GM18502 (cell line): ENCODE data around the gene RBX1.
"Not testable (repeated sequence)": the region's sequence is repeated elsewhere in the genome, so short reads cannot be mapped to it uniquely, and the experiment has no call there.

Experiments used
- ATAC-seq: cut with Tn5 transposase; IDR thresholded peaks from one replicate; pipeline ENCODE4 v1.9.1; 2021; ENCODE audit warnings: mild to moderate bottlenecking; ENCODE audit not compliant: unreplicated experiment, poor library complexity

The RBX1 gene

DNA sequence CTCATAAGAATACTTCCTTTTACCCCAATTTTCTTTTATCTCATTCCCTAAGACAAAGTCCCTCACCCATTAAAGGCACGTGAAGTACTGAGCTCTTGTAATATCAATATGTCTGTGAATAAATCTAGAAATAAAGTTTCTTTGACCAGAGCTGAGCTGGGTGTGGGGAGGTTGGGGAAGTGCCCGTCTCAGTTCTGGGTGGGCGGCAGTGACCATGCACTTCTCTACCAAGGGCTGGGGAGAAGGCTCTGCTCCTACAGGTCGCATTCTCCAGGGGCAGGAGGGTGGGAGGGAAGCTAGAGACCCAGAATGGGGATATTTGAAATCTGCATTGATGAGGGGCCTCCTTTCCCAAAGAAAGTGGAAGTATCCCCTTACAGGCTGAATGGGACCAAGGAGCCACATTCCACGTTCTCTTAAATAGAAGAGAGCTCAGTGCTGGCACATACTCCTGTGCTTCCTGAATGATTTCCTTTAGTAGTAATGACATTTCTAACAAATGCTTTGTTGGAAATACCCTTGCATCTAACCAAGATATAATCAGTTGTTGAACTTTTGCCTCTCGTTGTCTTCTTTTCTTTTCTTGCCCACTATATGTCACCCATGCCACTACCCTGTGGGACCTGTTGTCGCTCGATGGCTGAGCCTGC lies 16.1 kb downstream of the RBX1 start:
- no peak for ATAC-seq

DNA sequence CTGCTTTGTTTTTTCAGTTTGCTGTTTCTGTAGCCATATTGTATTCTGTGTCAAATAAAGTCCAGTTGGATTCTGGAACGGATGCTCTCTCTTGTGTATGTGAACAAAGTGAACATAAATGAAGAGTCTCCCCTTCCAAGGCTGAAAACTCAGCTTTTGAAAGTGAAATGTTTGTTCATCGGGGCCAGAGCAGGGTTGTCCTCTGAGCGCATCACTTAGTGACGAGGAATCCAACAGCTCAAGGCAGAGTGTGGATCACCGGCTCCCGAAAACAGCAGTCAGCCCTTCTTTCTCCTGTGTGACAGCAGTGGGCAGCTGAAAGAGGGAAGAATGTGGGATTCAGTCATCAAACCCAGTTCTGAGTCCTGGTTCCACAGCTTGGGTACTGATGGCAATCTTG lies 21.4 kb downstream of the RBX1 start:
- ATAC-seq, result no peak

DNA sequence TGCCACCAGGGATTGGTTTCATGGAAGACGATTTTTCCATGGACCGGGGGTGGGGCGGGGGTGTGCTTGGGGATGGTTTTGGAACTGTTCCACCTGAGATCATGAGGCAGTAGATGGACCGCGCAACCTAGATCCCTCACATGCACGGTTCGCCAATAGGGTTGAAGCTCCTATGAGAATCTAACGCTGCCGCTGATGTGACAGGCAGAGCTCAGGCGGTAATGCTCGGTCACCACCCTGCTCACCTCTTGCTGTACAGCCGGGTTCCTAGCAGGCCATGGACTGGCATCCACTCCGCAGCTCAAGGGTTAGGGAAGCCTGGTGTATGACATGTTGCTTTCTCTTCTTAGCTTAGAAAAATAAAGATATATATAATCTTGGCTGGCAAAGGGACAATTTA lies 22.0 kb downstream of the RBX1 start:
- no peak for ATAC-seq

DNA sequence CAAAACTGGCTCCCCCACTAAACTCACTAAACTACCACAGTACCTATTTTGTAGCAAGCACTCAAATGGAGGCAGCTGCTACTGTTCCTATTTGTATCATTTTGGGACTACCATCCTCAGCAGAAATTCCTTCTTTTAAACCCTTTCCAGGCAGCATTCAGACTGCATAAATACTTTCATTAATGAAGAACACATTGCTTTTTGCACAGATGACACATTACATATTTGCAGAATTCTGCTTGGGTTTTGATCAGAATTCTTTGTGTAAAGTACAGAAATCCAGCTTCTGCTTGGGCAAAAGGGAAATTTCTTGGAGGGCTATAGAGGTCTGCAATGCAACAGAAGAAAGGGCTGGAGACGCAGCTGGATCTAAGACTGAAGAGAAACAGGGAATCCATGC lies 24.2 kb downstream of the RBX1 start:
- ATAC-seq, result no peak

DNA sequence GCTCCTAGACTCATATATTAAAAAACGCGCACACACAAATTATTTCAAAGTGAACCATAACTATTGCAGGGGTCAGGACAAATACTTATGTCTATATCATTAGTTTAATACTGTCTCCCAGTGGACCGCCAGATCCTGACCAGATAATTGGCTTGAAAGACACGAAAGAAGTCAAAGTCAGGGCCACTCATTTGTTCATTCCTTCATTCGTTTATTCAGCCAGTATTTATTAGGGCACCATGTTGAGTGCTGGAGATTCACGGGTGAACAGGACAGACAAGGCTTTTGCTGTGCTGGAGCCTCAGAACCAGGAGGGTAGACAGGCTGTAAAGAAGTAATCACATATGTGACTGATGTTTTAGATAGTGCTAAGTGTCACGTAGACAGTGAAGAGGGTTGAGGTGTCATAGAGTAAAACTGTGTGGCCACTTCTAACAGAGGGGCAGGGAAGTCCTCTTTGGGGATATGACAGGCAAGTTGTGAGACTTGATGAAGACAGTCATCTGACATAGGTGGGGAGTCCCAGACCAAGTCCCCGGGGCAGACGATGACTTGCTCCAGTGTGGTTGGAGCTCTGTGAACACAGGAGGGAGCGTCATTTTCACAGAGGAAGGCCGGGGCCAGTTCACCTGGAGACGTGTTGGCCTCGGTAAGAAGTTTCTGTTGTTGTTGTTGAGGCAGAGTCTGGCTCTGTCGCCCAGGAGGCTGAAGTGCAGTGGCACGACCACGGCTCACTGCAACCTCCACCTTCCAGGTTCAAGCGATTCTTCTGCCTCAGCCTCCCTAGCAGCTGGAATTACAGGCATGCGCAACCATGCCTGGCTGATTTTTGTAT lies 25.9 kb downstream of the RBX1 start:
- no peak for ATAC-seq

DNA sequence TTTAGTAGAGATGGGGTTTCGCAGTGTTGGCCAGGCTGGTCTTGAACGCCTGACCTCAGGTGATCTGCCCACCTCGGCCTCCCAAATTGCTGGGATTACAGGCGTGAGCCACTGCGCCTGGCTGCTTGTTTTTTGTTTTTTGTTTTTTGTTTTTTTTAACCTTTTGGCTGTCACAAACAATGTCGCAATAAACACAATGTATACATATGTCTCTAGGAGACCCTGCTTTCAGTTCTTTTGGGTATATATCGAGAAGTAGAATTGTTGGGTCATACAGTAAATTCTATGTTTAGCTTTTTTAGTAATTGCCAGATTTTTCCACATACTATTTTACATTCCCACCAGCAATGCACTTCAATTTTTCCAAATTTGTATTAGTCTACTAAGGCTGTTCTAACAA lies 28.0 kb downstream of the RBX1 start:
- no peak for ATAC-seq

DNA sequence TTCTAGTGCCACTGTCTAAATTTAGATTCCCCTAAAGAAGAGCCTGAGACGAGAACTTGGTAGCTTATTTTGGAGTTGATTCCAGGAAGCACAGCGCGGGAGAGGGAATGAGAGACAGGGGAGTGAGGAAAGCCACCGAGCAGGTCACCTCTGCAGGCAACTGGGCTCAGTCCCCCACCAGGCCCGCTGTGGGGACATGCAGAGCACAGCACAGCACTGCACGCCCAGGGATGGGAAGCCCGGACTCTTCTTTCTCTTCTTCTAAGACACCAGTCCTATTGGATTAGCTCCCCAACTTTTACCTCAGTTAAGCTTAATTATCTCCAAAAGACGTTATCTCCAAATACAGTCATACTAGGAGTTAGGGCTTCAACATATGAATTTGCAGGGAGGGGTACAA lies 28.7 kb downstream of the RBX1 start:
- ATAC-seq, result no peak

DNA sequence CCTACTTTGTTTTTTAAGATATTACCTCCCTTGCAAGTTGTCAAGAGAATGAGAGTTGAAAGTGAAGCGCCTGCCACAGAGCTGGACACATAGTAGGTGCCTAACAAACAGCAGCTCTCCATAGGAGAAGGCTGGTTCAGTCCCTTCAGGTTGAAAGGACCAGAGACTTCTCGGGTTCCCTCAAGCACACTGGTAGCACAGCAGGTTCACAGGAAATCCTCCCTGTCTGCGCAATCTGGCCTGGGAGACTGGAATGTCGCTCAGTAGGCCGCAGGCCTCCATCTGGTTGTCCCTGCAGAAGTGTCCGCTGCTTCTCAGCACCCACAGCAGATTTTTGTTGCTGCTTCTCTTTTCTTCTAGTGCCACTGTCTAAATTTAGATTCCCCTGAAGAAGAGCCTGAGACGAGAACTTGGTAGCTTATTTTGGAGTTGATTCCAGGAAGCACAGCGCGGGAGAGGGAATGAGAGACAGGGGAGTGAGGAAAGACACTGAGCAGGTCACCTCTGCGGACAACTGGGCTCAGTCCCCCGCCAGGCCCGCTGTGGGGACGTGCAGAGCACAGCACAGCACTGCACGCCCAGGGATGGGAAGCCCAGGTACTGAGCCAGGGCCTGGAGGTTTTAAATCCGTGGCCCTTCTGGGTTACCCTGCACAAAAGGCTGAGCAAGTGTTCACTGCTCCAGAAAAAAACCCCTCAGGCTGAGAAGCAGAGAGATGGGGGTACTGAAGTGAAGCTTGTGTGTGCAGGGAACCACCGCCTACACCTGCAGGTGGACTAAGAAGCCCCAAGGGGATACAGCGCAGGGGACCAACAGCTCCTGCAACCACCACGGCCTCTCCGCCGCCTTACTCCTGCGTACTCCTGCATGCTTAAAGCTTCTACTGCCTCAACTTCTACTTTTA lies 31.6 kb downstream of the RBX1 start:
- no peak for ATAC-seq

DNA sequence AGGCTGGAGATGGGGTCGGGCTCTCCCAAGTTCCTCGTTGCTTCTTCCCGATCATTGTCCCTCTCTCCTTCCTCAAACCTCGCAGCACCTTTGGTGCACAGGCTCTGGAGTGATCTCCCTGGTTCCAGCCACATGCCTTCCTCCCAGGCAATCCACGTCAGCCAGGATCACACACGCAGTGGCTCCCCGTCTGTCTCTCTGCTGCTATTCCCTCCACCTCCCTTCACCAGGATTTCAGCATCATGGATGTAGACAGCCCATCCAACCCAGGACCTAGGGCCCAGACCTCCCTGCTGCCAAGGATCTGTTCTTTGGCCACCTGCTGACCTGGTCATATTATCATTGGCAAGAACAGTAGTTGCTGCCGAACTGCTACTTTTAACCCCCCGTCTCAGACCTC lies 40.1 kb downstream of the RBX1 start:
- ATAC-seq, result no peak

DNA sequence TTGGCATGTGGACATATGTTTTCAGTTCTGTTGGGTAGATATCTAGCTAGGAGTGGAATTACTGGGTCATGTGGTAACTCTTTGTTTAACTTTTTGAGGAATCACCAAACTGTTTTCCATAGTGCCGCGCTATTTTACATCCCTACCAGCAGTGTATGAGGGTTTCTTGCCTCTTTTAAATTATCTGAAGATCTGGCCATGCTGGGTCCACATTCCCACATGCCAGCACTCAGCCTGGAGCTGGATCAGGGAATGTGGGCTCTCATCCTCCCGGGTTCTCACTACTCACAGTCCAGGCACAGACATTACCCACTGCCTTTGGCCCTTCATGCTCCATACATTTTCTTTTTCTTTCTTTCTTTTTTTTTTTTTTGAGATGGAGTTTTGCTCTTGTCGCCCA lies 44.6 kb downstream of the RBX1 start:
- no peak for ATAC-seq

DNA sequence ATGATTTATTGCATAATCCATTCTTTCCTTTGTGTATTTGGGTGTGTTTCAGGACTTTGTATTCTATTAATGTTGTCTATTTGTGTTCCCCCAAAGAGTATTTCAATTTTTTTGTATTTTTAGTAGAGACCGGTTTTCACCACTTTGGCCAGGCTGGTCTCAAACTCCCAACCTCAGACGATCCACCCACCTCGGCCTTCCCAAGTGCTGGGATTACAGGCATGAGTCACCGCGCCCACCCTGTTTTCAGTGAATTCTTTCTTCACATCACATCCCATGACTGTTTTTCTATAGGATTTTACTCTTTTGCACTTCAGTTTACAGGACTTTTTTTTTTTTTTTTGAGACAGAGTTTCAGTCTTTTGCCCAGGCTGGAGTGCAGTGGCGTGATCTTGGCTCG lies 46.3 kb downstream of the RBX1 start:
- ATAC-seq, result no peak

DNA sequence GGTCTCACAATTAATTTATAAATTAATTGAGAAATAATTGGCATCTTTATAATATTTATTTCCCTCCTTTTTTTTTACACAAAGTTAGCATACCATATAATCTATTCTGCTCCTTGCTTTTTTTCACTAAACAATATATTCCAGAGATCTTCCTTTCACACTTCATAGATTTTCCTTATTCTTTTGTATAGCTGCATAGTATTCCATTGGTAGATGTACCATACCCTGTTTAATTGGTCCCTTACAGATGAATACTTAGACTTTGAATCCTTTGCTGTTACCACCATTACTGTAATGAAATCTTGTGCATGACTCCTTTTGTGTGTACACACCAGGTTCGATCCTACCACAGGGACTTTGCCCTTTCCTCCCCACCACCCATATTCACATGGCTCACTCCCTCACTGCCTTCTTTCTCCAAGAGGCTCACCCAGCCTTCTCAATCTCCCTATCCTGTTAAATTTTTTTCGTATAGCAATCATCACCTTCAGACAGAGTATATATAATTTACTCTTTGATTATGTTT lies 48.9 kb downstream of the RBX1 start:
- no peak for ATAC-seq

DNA sequence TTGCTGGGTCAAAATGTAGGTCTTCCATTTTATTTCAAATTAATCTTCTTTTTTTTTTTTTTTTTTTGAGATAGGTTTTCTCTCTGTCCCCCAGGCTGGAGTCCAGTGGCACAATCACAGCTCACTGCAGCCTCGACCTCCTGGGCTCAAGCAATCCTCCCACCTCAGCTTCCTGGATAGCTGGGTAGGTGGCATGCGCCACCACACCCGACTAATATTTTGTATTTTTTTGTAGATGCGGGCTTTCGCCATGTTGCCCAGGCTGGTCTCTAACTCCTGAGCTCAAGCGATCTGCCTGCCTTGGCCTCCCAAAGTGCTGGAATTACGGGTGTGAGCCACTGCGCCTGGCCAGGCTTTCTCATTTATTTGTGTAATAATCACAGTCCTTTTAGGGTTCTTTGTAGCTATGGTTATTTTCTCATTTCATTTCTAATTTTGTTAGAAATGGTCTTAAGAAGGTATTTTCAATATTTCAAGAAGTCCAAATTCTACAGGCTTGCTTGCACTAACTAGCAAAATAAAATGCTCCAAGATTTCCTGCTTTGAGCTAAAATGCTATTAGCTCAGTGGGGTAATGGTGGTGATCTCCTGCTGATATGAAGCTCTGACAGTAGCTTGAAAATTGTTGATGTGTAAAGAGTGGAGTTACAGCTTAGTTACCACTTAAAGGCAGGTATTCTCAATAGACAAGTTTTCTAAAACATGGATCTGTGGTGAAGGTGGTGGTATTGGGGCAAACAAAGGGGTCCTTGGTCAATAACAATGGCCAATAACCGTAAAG lies 50.0 kb downstream of the RBX1 start:
- no peak for ATAC-seq

DNA sequence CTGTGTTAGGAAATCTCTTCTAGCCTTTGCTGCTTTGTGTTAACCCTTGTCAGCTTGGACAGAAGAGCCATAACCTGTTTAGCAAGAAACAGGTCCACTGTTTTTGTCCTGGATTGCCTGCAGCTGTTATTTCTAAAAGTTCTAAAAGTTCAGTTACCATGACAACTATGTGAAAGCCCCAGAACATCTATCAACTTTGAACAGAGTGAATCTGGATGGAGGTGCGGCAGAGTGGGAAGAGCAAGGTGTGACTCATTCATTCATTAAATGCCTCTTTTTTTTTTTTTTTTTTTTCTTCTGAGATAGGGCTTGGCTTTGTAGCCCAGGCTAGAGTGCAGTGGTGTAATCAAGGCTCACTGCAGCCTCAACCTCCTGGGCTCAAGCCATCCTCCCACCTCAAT lies 50.5 kb downstream of the RBX1 start:
- ATAC-seq, result no peak

DNA sequence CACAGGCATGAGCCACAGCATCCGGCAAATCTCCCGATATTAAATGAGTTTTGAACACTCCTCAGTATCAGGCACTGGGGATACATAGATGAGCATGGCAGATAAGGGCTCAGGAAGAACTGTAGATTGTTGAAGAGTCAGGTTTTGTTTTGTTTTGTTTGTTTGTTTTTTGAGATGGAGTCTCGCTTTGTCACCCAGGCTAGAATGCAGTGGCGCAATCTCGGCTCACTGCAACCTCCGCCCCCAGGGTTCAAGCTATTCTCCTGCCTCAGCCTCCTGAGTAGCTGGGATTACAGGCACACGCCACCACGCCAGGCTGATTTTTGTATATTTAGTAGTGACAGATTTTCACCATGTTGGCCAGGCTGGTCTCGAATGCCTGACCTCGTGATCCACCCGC lies 51.2 kb downstream of the RBX1 start:
- ATAC-seq, result not testable (repeated sequence)

DNA sequence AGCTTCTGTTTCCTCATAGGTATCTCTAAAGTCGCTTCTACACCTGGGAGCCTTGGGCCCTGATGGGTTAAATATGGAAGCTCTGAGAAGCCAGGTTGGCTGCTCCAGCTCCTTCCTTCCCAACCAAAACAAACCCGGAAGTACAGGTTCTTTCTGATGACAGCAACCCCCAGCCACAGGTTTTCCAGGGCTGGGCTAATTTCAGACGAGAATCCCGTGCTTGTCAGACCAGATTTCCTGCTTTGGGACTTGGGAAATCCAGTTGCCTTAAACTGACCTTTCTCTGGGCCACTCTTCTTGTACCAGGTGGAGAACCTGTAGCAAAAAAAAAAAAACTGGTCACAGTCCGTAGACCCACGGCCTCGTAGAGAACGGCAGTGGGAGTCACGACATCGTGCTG lies 51.9 kb downstream of the RBX1 start:
- ATAC-seq, result no peak

DNA sequence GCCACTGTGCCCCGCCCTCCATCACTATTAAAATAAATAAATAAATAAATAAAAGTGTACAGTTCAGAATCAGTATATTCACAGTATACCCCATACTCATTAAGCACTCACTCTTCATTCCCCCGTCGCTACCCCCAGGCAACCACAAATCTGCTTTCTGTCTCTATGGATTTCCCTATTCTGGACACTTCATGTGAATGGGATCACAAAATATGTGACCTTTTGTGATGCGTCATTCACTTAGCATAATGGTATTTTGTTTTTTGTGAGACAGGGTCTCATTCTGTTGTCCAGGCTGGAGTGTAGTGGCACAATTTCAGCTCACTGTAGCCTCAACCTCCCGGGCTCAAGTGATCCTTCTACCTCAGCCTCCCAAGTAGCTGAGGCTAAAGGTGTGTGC lies 52.8 kb downstream of the RBX1 start:
- ATAC-seq, result no peak

DNA sequence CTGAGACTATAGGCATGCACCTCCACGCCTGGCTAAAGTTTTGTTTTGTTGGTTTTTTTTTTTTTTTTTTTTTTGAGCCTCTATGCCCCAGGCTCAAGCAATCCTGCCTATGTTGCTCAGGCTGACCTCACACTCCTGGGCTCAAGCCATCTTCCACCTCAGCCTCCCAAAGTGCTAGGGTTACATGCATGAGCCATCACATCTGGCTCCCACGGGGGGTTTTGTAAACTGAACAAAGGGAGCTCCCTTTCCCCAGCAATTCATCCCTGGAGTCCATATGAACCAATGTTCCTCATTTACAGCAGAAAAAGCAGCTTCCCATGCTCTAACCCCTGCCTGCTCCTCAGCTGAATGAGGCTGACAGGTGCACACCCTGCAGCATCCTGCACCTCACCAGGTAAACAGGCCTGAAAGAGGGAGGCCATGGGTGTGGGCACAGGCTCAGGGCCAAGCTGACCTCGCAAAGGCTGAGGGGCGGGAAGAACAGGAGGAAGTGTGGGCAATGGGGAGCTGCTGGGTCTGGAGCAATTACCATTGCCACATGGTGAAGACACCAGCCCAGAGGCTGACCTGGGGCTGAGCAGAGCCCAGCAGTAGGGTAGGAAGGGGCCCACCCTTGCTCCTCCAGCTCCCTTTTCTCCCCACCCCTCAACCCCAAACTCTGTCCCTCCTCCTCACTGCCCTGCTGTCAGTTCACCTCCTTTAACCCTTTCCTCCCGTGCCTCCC lies 58.2 kb downstream of the RBX1 start:
- no peak for ATAC-seq

DNA sequence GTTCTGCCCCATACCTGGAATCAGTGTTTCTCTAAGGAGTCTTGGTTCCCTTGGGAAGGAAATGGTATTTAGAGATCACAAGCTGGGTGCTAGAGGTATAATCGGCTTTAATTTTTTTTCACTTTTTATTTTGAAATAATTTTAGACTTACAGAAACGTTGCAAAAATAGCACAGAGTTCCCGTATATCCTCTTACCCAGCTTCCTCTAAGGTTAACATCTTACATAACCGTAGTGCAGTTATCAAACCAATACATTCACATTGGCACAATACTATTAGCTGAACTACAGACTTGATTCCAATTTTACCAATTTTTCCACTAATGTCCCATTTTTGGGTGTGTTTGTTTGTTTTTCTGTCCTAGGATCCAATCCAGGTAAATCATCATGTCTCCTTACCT lies 63.8 kb downstream of the RBX1 start:
- ATAC-seq, result no peak
